Muscle layer of colon (tissue), 2 donors: ENCODE measurements around the gene GALP.
"Not testable (repeated sequence)": the region's sequence is repeated elsewhere in the genome, so short reads cannot be mapped to it uniquely, and the experiment has no call there.

Experiments used
- H3K27ac ChIP-seq: one replicate; pipeline ENCODE4 v1.7.0; 2013; ENCODE audit warnings: low read depth, mild to moderate bottlenecking, low read length, moderate library complexity
- H3K27me3 ChIP-seq, 2 donors: one replicate each; pipeline ENCODE4 v1.7.0; 2013; ENCODE audit warnings: low read length in 2 of 2, mild to moderate bottlenecking in 2 of 2; ENCODE audit not compliant: insufficient read depth in 2 of 2, control insufficient read depth in 1 of 2
- H3K36me3 ChIP-seq: one replicate; pipeline ENCODE4 v1.7.0; 2013; ENCODE audit warnings: mild to moderate bottlenecking, low read length; ENCODE audit not compliant: insufficient read depth
- H3K4me1 ChIP-seq: one replicate; pipeline ENCODE4 v1.7.0; 2013; ENCODE audit warnings: mild to moderate bottlenecking, low read length; ENCODE audit not compliant: insufficient read depth
- H3K4me3 ChIP-seq, 2 donors: one replicate each; pipeline ENCODE4 v1.7.0; 2013; ENCODE audit warnings: low read length in 2 of 2, low read depth in 1 of 2, mild to moderate bottlenecking in 1 of 2, moderate library complexity in 1 of 2
- H3K9ac ChIP-seq: one replicate; pipeline ENCODE4 v1.7.0; 2013; ENCODE audit warnings: low read length
- H3K9me3 ChIP-seq: one replicate; pipeline ENCODE4 v1.7.0; 2013; ENCODE audit warnings: mild to moderate bottlenecking, low read length
- donor health status: abdominal sarcoma.
- donor health status: Adenocarcinoma of cecum.

GALP gene

DNA sequence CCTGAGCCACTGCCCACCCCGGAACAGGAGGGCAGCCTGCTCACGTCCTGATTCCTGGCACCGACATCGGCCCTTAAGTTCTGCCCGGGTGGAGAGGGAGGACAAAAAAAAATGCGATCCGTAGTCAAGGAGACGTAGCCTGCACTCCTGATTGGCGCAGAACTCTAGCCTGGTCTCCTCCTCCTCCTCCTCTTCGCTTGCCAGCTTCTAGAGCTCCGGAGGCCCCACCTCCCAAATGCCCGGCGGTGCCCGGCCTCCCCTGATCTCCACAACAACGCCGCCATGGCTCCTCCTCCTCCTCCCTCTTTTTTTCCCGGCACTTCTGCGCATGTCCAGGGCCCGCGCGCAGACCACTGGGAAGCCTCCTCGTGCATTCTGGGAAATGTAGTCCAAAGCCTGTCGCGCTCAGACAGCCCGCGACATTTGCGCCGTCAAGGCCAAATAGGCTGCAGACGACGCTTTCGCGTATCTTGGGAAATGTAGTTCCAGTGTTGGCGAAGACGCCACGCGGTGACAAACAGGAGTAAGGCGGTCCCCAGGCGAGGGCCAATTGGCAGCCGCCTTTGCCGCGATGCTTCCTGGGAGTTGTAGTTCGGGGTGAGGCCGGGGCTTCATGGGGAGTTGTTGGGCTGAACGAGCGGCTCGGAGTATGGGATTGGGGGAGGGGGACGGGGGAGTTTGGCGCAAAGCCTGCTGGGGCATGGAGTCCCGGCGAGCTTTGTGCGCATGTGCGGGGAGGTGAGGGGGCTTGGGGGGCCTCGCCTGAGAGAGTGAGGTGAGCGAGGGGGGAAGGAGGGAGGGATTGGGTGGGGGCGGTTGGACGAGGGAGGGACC lies 35.0 kb upstream of the GALP start, which contains the start of gene ZNF444:
TSS of gene ZNF444 (plus strand) at position 705 of the 834 bp plus-strand sequence. CDS start 5,625 bp downstream, outside the sequence.
- Histone ChIP-seq H3K36me3 (no peaks in the 10 kb centered on the region), H3K27ac (peak within 1 kb of the TSS; percentile 98), H3K27me3 (no peaks in the 10 kb centered on the region), H3K4me1 (peaks cover 22% of the 10 kb centered on the region), H3K9me3 (no peaks in the 10 kb centered on the region), H3K4me3 (peak within 1 kb of the TSS; percentile 46 to 72), H3K9ac (peak within 1 kb of the TSS; percentile 59)

DNA sequence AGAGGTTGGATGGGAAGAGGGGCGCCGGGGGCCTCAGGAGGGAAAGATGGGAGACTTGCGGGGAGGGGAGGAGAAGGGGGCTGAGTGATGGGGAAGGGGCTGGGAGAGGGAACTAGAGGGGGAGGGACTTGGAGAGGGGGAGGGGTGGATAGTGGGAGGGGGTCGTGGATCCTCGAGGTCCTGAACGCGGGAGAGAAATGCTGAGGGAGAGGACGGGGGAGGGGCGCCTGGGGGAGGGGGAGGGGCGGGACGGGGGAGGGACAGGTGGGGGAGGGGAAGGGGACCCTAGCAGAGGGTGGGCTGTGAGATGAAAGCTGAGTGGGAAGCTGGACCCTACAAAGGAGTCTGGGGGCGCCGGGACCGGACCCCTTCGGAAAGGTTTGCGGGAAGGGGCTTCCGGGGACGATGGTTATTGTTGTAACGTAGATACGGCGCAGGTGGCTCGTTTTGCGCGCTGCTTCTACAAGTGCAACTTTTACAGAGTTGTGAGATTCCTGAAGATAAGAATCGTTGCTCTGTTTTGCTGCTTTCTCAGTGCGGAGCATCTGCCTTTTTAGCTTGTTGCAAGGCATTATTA lies 34.3 kb upstream of the GALP start:
- Histone ChIP-seq H3K9ac (peak overlapping the region; percentile 1), H3K4me3 (peak overlapping the region; percentile 46 to 72), H3K27me3 (no peaks in the 10 kb centered on the region), H3K36me3 (no peaks in the 10 kb centered on the region), H3K27ac (peak overlapping the region; percentile 40), H3K4me1 (peaks cover 22% of the 10 kb centered on the region), H3K9me3 (no peaks in the 10 kb centered on the region)

DNA sequence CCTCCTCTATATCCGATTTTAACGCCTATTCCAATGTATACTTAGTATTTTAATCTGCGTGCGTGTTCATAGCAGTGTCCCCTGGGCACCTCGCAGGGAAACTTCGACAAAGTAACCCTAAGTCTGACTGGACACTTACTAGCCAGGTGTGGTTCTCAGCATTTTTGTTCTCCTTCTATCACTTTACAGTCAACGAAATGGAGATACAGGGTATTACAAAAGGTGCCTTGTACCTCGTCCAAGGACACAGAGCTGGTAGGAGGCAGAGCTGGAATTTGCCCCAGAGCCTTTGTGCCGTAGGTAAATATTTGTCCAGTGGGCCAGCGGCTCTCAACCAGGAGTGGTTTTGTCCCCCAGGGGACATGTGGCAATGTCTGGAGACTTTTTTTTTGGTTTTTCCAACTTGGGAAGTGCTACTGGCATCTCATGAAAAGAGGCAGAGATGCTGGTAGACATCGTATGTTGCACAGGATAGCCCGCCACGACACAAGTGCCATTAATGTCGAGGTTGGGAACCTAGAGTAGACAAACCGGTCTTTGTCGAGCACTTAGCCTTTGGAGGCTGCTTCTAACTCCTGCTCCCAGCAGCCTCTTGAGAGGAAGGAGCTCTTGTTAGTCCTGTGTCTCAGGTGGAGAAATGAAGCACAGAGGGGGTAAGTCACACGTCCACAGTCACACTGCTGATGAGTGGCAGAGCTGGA lies 33.6 kb upstream of the GALP start:
- H3K27me3 ChIP-seq = no peaks in the 10 kb centered on the region
- peaks cover 3% of the 10 kb centered on the region for H3K36me3 ChIP-seq
- H3K27ac ChIP-seq = peak overlapping the region; percentile 39
- H3K9me3 ChIP-seq = no peaks in the 10 kb centered on the region
- H3K9ac ChIP-seq = peak overlapping the region; percentile 1
- peaks cover 22% of the 10 kb centered on the region for H3K4me1 ChIP-seq
- H3K4me3 ChIP-seq = peak overlapping the region in 1 of 2 donors; percentile 57

DNA sequence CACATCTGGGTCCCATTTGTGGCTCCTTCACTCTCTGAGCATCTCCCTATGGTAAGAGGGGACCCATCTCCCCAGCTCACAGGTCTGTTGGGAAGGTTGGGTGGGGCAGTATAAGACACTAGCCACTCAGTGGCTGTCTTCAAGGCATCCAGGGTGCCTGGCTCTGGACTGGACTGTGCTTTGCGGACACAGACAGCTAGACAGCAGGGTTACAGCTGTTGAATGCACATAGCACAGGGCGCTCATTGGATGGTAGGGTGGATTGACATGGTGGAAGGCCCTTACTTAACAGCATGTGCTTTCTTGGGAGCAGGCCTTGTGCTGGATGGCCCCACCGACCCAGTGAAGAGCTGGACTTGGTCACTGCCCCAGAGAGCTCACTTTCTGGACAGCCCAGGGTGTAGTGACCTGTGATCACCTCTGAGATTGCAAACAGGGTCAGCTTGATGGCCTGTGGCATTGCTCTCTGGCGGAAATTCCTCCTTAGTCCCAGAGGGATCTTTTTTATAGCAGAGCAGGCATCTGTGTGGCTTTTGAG lies 32.8 kb upstream of the GALP start:
- peaks cover 22% of the 10 kb centered on the region for H3K4me1 ChIP-seq
- no peak overlapping the region for H3K27ac ChIP-seq
- H3K9ac ChIP-seq = no peak overlapping the region
- peaks cover 10% of the 10 kb centered on the region for H3K36me3 ChIP-seq
- no peak overlapping the region for H3K4me3 ChIP-seq
- no peaks in the 10 kb centered on the region for H3K27me3 ChIP-seq
- H3K9me3 ChIP-seq = no peaks in the 10 kb centered on the region

DNA sequence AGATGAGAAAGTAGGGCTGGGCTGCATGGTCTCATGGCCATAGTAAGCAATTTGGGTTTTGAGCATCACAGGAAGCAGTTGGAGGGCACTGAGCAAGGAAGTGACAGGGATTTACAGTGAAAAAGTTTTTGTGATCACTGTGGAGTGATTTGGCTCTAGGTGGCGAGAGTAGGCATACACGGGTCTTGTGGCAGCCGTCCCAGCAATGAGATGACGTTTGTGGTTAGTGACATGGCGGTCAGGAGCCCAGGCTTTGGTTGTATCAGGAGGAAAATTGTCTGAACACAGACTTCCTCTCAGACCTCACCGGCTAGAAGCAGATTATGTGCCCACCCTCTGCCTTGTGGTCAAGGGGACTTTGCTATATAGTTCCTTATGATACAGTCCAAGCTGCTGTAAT lies 31.4 kb upstream of the GALP start:
- peaks cover 22% of the 10 kb centered on the region for H3K4me1 ChIP-seq
- no peak overlapping the region for H3K27ac ChIP-seq

DNA sequence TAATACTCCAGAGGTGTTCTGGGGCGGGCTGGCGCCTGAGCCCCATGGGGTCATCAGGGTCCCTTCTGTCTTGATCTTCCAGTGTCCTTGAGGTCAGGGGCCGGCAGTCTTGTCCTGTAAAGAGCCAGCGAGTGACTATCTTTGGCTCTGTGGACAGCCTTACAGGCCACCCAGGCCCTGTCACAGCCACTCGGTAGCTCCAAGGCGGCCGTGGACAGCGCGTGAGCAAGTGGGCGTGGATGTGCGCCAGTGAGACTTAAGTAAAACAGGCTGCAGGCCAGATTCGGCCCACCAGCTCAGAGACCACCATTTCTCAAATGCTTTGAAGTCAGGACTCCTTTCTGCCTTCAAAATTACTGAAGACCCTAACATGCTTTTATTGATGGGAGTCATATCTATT lies 31.0 kb upstream of the GALP start:
- H3K36me3 ChIP-seq = peaks cover 10% of the 10 kb centered on the region
- H3K4me3 ChIP-seq = no peak overlapping the region
- H3K27me3 ChIP-seq = no peaks in the 10 kb centered on the region
- no peak overlapping the region for H3K27ac ChIP-seq
- no peak overlapping the region for H3K9ac ChIP-seq
- no peaks in the 10 kb centered on the region for H3K9me3 ChIP-seq
- peaks cover 19% of the 10 kb centered on the region for H3K4me1 ChIP-seq

More for the DNA sequence above, 31.4 kb upstream of the GALP start:
- no peak overlapping the region for H3K4me3 ChIP-seq
- H3K36me3 ChIP-seq = peaks cover 10% of the 10 kb centered on the region
- no peaks in the 10 kb centered on the region for H3K9me3 ChIP-seq
- H3K9ac ChIP-seq = no peak overlapping the region
- H3K27me3 ChIP-seq = no peaks in the 10 kb centered on the region

DNA sequence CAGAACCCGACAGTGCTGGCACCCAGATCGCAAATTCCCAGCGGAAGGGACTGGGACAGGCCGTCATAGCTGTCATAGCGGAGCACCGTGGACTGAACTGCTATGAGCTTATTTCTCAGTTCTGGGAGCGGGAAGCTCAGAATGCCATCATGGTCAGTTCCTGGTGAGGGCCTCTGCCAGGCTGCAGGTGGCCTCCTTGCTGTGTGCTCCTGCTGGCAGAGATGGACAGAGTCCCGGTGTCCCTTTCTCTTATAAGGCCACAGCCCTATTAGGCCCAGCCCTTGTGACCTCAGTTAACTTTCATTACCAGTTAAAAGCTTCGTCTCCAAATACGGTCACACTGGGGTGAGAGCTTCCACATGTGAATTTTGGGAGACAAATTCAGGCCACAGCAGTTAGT lies 30.1 kb upstream of the GALP start:
- H3K9ac ChIP-seq = no peak overlapping the region
- peaks cover 10% of the 10 kb centered on the region for H3K36me3 ChIP-seq
- no peak overlapping the region for H3K4me3 ChIP-seq
- H3K9me3 ChIP-seq = no peaks in the 10 kb centered on the region
- no peaks in the 10 kb centered on the region for H3K27me3 ChIP-seq
- no peak overlapping the region for H3K27ac ChIP-seq
- peaks cover 15% of the 10 kb centered on the region for H3K4me1 ChIP-seq

DNA sequence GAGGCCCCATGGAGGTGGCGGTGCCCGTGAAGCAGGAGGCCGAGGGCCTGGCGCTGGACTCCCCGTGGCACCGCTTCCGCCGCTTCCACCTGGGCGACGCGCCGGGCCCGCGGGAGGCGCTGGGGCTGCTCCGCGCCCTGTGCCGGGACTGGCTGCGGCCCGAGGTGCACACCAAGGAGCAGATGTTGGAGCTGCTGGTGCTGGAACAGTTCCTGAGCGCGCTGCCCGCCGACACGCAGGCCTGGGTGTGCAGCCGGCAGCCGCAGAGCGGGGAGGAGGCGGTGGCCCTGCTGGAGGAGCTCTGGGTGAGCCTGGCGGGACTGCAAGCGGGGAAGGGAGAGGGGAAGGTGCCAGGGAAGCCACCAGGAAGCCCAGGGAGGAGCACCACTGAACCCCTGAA lies 28.9 kb upstream of the GALP start:
- H3K36me3 ChIP-seq = peaks cover 10% of the 10 kb centered on the region
- H3K27me3 ChIP-seq = no peaks in the 10 kb centered on the region
- H3K4me3 ChIP-seq = no peak overlapping the region
- peaks cover 14% of the 10 kb centered on the region for H3K4me1 ChIP-seq
- no peak overlapping the region for H3K27ac ChIP-seq
- no peak overlapping the region for H3K9ac ChIP-seq
- H3K9me3 ChIP-seq = no peaks in the 10 kb centered on the region

DNA sequence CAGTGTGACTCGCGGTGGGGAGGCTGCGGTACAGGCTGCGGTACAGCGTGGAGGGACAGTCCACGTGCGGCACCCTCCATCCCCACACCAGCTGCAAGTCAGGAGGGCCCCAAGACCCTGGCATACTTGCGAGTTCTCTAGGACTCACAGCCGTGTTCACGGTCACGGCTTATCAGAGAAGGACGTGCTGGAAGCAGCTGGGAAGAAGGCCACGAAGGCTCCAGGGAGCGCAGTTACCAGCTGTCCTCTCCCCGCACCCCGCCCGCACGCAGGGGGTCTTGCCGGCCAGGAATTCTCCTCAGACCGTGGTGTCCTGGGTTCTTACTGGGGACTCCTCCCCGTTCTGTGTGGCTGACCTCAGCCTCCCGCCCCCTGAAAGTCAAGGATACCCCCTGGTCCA lies 28.5 kb upstream of the GALP start:
- H3K36me3 ChIP-seq = peaks cover 10% of the 10 kb centered on the region
- H3K27ac ChIP-seq = no peak overlapping the region
- no peak overlapping the region for H3K9ac ChIP-seq
- H3K4me1 ChIP-seq = peaks cover 10% of the 10 kb centered on the region
- no peaks in the 10 kb centered on the region for H3K27me3 ChIP-seq
- H3K9me3 ChIP-seq = no peaks in the 10 kb centered on the region
- H3K4me3 ChIP-seq = no peak overlapping the region

DNA sequence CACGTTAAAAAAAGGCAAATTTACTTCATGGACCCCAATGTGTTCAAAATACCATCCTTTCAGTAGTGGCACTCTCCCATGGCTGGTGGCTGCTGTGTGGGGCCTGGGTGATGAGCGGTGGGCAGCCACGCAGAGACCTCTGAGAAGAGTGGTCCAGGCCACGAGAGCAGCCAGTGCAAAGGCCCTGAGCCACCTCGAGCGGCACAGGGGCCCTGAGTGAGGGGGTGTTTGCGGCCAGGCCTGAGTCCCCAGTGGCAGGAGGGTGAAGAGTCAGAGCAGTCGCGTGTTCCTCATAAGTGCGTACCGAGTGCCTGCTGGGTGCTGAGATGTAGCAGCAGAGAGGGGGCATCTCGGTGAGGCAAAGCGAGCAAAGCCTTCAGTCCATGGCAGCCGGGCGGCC lies 27.7 kb upstream of the GALP start:
- H3K4me1 ChIP-seq = peaks cover 6% of the 10 kb centered on the region
- H3K27ac ChIP-seq = no peak overlapping the region
- H3K9ac ChIP-seq = no peak overlapping the region
- H3K36me3 ChIP-seq = peaks cover 10% of the 10 kb centered on the region
- H3K27me3 ChIP-seq = no peaks in the 10 kb centered on the region
- no peaks in the 10 kb centered on the region for H3K9me3 ChIP-seq
- H3K4me3 ChIP-seq = no peak overlapping the region

DNA sequence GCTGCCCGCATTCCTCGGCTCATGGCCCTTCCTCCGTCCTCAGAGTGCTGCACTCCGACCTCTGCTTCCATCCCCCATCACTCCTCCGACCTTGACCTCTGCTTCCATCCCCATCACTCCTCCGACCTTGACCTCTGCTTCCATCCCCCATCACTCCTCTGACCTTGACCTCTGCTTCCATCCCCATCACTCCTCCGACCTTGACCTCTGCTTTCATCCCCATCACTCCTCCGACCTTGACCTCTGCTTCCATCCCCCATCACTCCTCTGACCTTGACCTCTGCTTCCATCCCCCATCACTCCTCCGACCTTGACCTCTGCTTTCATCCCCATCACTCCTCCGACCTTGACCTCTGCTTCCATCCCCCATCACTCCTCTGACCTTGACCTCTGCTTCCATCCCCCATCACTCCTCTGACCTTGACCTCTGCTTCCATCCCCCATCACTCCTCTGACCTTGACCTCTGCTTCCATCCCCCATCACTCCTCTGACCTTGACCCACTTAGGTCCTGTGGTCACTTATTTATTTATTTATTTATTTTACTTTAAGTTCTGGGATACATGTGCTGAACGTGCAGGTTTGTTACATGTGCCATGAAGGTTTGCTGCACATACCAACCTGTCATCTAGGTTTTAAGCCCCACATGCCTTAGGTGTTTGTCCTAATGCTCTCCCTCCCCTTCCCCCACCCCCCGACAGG lies 26.7 kb upstream of the GALP start:
- not testable (repeated sequence) for H3K36me3 ChIP-seq, H3K9me3 ChIP-seq, H3K27me3 ChIP-seq, H3K27ac ChIP-seq, H3K4me1 ChIP-seq, H3K4me3 ChIP-seq, H3K9ac ChIP-seq
